Measurements from ENCODE around the gene TRAPPC3. TPM values are rescaled to one million over a fixed set of nuclear protein-coding genes. Genes with fewer than 3 reads are reported as not detected.

The TRAPPC3 gene
- total and polyA plus RNA-seq, 2 experiments from 2014 or later, result 45.6 to 55.9 TPM

DNA sequence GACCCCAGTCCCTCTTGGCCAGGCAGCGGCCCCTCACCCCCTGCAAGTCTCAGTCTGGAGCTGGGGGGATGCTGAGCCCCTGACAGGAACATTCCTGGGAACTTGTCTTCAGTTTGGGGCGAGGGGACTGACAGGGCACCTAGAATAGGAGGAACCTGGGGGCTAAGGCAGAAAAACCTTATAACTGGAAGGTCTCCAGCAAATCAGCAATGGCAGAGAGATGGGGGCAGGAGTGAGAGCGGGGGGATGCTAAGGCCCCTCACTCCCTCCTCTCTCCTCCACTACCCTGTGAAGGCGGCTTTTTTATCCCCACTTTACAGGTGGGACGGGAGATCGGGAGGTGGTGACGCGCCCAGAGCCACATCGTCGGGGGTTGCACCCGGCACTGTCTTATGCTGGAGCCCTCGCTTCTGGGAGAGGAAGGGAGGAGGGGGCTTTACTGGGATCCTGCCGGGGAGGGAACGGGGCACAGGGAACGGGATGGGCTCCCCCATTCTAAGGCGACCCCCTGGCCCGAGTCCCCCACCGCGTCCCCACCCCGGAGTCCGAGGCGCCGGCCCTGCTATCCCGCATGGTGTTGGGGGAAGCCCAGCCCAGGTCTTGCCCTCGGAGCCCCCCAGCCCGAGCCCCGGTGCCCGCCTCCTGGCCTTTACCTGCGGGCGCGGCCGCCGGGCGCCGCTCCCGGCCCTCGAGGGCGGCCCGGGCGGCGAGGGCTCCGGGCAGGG lies 24.7 kb downstream of the TRAPPC3 start:
- Histone ChIP-seq H3K36me3 (ENCODE audit: insufficient read depth) (no peaks in the 10 kb centered on the region), H3K4me3 (peak overlapping the region; percentile 62), H3K27me3 (ENCODE audit: insufficient read depth) (peaks cover 41% of the 10 kb centered on the region), H2AFZ (peak overlapping the region; percentile 93), H3K9me2 (ENCODE audit: insufficient read depth) (no peaks in the 10 kb centered on the region), H3K4me1 (ENCODE audit: insufficient read depth) (peaks cover 6% of the 10 kb centered on the region; the same call in 1 of the 2 replicates), H3K79me2 (replicated peaks; ENCODE audit: insufficient read depth) (no peaks in the 10 kb centered on the region), H3K27ac (ENCODE audit: low read depth) (no peak overlapping the region), H3K4me2 (peak overlapping the region; percentile 82), H3F3A (replicated peaks; ENCODE audit: low read depth) (no peaks in the 10 kb centered on the region), H4K20me1 (replicated peaks; ENCODE audit: insufficient read depth) (no peaks in the 10 kb centered on the region)
- Mint-ChIP-seq H3K4me3 (peak overlapping the region; percentile 72), H3K36me3 (ENCODE audit: low read depth) (no peaks in the 10 kb centered on the region), H3K27me3 (ENCODE audit: insufficient read depth, low read depth, poor library complexity) (peaks cover 51% of the 10 kb centered on the region), H3K9me3 (no peaks in the 10 kb centered on the region), H3K27ac (no peak overlapping the region), H3K4me1 (peaks cover 10% of the 10 kb centered on the region)
- DNase-seq (ENCODE audit: low spot score) (peak; percentile 41), ATAC-seq (peak; percentile 54)
- TF ChIP-seq EZH2 (IDR thresholded peaks at IDR 0.05; ENCODE audit: low read depth, unreplicated experiment), result peak; percentile 56
- TF ChIP-seq, protein P1, sequence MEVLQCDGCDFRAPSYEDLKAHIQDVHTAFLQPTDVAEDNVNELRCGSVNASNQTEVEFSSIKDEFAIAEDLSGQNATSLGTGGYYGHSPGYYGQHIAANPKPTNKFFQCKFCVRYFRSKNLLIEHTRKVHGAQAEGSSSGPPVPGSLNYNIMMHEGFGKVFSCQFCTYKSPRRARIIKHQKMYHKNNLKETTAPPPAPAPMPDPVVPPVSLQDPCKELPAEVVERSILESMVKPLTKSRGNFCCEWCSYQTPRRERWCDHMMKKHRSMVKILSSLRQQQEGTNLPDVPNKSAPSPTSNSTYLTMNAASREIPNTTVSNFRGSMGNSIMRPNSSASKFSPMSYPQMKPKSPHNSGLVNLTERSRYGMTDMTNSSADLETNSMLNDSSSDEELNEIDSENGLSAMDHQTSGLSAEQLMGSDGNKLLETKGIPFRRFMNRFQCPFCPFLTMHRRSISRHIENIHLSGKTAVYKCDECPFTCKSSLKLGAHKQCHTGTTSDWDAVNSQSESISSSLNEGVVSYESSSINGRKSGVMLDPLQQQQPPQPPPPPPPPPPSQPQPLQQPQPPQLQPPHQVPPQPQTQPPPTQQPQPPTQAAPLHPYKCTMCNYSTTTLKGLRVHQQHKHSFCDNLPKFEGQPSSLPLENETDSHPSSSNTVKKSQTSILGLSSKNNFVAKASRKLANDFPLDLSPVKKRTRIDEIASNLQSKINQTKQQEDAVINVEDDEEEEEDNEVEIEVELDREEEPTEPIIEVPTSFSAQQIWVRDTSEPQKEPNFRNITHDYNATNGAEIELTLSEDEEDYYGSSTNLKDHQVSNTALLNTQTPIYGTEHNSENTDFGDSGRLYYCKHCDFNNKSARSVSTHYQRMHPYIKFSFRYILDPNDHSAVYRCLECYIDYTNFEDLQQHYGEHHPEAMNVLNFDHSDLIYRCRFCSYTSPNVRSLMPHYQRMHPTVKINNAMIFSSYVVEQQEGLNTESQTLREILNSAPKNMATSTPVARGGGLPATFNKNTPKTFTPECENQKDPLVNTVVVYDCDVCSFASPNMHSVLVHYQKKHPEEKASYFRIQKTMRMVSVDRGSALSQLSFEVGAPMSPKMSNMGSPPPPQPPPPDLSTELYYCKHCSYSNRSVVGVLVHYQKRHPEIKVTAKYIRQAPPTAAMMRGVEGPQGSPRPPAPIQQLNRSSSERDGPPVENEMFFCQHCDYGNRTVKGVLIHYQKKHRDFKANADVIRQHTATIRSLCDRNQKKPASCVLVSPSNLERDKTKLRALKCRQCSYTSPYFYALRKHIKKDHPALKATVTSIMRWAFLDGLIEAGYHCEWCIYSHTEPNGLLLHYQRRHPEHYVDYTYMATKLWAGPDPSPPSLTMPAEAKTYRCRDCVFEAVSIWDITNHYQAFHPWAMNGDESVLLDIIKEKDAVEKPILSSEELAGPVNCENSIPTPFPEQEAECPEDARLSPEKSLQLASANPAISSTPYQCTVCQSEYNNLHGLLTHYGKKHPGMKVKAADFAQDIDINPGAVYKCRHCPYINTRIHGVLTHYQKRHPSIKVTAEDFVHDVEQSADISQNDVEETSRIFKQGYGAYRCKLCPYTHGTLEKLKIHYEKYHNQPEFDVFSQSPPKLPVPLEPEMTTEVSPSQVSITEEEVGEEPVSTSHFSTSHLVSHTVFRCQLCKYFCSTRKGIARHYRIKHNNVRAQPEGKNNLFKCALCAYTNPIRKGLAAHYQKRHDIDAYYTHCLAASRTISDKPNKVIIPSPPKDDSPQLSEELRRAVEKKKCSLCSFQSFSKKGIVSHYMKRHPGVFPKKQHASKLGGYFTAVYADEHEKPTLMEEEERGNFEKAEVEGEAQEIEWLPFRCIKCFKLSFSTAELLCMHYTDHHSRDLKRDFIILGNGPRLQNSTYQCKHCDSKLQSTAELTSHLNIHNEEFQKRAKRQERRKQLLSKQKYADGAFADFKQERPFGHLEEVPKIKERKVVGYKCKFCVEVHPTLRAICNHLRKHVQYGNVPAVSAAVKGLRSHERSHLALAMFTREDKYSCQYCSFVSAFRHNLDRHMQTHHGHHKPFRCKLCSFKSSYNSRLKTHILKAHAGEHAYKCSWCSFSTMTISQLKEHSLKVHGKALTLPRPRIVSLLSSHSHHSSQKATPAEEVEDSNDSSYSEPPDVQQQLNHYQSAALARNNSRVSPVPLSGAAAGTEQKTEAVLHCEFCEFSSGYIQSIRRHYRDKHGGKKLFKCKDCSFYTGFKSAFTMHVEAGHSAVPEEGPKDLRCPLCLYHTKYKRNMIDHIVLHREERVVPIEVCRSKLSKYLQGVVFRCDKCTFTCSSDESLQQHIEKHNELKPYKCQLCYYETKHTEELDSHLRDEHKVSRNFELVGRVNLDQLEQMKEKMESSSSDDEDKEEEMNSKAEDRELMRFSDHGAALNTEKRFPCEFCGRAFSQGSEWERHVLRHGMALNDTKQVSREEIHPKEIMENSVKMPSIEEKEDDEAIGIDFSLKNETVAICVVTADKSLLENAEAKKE (CRISPR knock-in tag; IDR thresholded peaks at IDR 0.05), result no peak

DNA sequence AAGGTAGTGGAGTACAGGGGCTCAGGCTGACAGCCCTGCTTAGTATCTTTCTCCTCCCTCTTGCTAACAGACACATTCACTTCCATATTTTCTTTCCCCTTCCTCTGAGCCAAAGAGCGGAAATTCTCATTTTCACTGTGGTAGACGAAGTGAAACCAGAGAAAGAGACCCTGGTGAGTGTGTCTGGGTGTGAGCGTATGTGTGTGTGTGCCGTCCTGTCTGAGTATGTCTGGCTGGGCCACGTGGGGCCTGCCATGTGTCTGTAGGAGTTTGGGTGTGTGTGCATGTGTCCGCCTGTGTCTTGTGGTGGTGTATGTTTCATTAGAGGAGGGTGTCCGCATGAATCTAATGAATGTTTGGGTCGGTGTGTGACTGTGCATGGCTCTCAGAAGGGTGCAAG lies 25.9 kb downstream of the TRAPPC3 start:
- Histone ChIP-seq H3F3A (replicated peaks; ENCODE audit: low read depth) (no peaks in the 10 kb centered on the region), H3K4me1 (ENCODE audit: insufficient read depth) (peaks cover 6% of the 10 kb centered on the region; the same call in 1 of the 2 replicates), H4K20me1 (replicated peaks; ENCODE audit: insufficient read depth) (no peaks in the 10 kb centered on the region), H3K4me3 (no peak overlapping the region), H3K27me3 (ENCODE audit: insufficient read depth) (peaks cover 41% of the 10 kb centered on the region), H3K79me2 (replicated peaks; ENCODE audit: insufficient read depth) (no peaks in the 10 kb centered on the region), H3K36me3 (ENCODE audit: insufficient read depth) (no peaks in the 10 kb centered on the region), H3K9me2 (ENCODE audit: insufficient read depth) (no peaks in the 10 kb centered on the region), H2AFZ (no peak overlapping the region; the same call in 1 of the 2 replicates), H3K27ac (ENCODE audit: low read depth) (no peak overlapping the region), H3K4me2 (no peak overlapping the region)
- Mint-ChIP-seq H3K27ac (no peak overlapping the region), H3K9me3 (no peaks in the 10 kb centered on the region), H3K4me3 (no peak overlapping the region), H3K27me3 (ENCODE audit: insufficient read depth, low read depth, poor library complexity) (peaks cover 45% of the 10 kb centered on the region), H3K4me1 (peaks cover 16% of the 10 kb centered on the region), H3K36me3 (ENCODE audit: low read depth) (no peaks in the 10 kb centered on the region)
- ATAC-seq (no peak), DNase-seq (ENCODE audit: low spot score) (no peak)
- TF ChIP-seq EZH2 (IDR thresholded peaks at IDR 0.05; ENCODE audit: low read depth, unreplicated experiment), result no peak
- TF ChIP-seq, protein P2, sequence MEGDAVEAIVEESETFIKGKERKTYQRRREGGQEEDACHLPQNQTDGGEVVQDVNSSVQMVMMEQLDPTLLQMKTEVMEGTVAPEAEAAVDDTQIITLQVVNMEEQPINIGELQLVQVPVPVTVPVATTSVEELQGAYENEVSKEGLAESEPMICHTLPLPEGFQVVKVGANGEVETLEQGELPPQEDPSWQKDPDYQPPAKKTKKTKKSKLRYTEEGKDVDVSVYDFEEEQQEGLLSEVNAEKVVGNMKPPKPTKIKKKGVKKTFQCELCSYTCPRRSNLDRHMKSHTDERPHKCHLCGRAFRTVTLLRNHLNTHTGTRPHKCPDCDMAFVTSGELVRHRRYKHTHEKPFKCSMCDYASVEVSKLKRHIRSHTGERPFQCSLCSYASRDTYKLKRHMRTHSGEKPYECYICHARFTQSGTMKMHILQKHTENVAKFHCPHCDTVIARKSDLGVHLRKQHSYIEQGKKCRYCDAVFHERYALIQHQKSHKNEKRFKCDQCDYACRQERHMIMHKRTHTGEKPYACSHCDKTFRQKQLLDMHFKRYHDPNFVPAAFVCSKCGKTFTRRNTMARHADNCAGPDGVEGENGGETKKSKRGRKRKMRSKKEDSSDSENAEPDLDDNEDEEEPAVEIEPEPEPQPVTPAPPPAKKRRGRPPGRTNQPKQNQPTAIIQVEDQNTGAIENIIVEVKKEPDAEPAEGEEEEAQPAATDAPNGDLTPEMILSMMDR (conservative IDR thresholded peaks at IDR 0.05; ENCODE audit: low read depth in 2 of 2), result no peak
